Ascending aorta (tissue), 2 donors: ENCODE measurements around the gene GPRC5A. TPM values are rescaled to one million over a fixed set of nuclear protein-coding genes. Genes with fewer than 3 reads are reported as not detected.

ENCODE experiments used
- DNase-seq, 2 donors: peaks; one replicate each; pipeline ENCODE4 v3.0.0-alpha.2; 2019; ENCODE audit warnings: low spot score in 2 of 2
- H3K27ac ChIP-seq, 2 donors: fragments of 200-600 bp; sonication (generic); one replicate each; pipeline ENCODE4 v1.5.1; 2016 to 2017; ENCODE audit warnings: mild to moderate bottlenecking in 1 of 2
- H3K27me3 ChIP-seq: fragments of 200-600 bp; sonication (generic); one replicate; pipeline ENCODE4 v1.5.1; 2017
- H3K36me3 ChIP-seq, 2 donors: fragments of 200-600 bp; sonication (generic); one replicate each; pipeline ENCODE4 v1.5.1; 2016
- H3K4me1 ChIP-seq, 2 donors: fragments of 200-600 bp; sonication (generic); one replicate each; pipeline ENCODE4 v1.5.1; 2016 to 2017; ENCODE audit warnings: mild to moderate bottlenecking in 1 of 2
- H3K4me3 ChIP-seq, 2 donors: fragments of 200-600 bp; sonication (generic); one replicate each; pipeline ENCODE4 v1.5.1; 2016 to 2017; ENCODE audit warnings: mild to moderate bottlenecking in 1 of 2
- H3K9me3 ChIP-seq, 2 donors: fragments of 200-600 bp; sonication (generic); one replicate each; pipeline ENCODE4 v1.5.1; 2016
- intact Hi-C: fragments of 100-400 bp; cut with DNase I; formaldehyde crosslinking; loops from one replicate; pipeline ENCODE4 v1.15.1; 2023
- total RNA-seq: library from RNA; depleted of rRNA; stranded (reverse); fragments of >200 nt; gene quantifications from one replicate; pipeline ENCODE4 v1.1.0, GENCODE V29; 2016
- TF ChIP-seq, protein P1 (sequence below), 3 experiments: fragments of 200-600 bp in 2 of 3; fragments of 450-650 bp in 1 of 3; sonication (generic) in 2 of 3; IDR thresholded peaks; one replicate each; pipeline ENCODE4 v1.5.1; 2016 to 2019; ENCODE audit warnings: antibody characterized with exemption in 3 of 3, mild to moderate bottlenecking in 1 of 3, moderate library complexity in 1 of 3

Gene GPRC5A
- total RNA-seq, 1 donor from 2014 or later, result 23.8 TPM

DNA sequence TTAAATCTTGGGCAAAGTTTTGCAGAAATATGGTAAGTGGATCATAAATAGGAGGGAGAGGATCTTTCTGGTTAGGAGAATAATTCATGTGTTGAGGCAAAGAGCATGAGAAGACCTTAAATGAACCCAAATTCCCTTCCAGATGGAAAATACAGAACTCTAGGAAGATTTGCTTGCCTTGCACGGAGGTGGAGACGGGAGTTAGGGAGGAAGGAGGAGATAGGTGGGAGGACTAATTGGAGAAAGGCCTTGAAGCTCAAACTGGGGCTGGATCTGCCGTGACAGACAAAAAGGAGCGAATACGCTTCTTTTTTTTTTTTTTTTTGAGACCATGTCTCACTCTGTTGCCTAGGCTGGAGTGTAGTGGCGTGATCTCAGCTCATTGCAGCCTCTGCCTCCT is 5.9 kb downstream of the GPRC5A start:
- H3K27me3 ChIP-seq, result no peaks in the 10 kb centered on the region
- TF ChIP-seq, protein P1, sequence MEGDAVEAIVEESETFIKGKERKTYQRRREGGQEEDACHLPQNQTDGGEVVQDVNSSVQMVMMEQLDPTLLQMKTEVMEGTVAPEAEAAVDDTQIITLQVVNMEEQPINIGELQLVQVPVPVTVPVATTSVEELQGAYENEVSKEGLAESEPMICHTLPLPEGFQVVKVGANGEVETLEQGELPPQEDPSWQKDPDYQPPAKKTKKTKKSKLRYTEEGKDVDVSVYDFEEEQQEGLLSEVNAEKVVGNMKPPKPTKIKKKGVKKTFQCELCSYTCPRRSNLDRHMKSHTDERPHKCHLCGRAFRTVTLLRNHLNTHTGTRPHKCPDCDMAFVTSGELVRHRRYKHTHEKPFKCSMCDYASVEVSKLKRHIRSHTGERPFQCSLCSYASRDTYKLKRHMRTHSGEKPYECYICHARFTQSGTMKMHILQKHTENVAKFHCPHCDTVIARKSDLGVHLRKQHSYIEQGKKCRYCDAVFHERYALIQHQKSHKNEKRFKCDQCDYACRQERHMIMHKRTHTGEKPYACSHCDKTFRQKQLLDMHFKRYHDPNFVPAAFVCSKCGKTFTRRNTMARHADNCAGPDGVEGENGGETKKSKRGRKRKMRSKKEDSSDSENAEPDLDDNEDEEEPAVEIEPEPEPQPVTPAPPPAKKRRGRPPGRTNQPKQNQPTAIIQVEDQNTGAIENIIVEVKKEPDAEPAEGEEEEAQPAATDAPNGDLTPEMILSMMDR (IDR thresholded peaks at IDR 0.05), result no peak
- DNase-seq, result no peak
- H3K4me1 ChIP-seq, result peaks cover 5 to 46% of the 10 kb centered on the region in 2 donors
- peak overlapping the region; percentile 93 to 96 for H3K27ac ChIP-seq
- H3K9me3 ChIP-seq, result no peaks in the 10 kb centered on the region
- no peaks in the 10 kb centered on the region for H3K36me3 ChIP-seq
- intact Hi-C loops, result loop anchor here (5.0 kb wide), 1 partner anchor 170 kb away; no protein-coding TSS in a partner anchor
- H3K4me3 ChIP-seq, result no peak overlapping the region

DNA sequence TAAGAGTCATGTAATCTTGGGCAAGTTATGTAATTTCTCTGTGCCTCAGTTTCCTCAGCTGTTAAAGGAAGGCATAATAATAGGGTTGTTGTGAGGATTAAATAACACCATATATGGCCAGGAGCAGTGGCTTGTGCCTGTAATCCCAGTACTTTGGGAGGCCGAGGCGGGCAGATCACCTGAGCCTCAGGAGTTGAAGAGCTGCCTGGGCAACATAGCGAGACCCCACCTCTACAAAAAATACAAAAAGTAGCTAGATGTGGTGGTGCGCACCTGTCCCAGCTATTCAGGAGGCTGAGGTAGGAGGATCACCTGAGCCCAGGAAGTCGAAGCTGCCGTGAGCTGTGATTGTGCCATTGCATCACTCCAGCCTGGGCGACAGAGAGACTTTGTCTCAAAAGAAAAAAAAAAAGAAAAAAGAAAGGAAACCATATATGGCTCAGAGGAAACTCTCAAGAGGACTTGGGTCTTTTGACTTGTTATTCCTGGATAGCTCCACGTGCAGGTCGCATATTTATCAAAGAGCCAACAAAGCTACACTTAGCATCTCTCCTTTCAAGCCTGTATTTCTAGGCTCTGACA is 6.9 kb downstream of the GPRC5A start:
- H3K36me3 ChIP-seq, result no peaks in the 10 kb centered on the region
- no peaks in the 10 kb centered on the region for H3K9me3 ChIP-seq
- H3K4me1 ChIP-seq, result peaks cover 5 to 50% of the 10 kb centered on the region in 2 donors
- peak overlapping the region; percentile 93 to 96 for H3K27ac ChIP-seq
- intact Hi-C loops, result loop anchor here (5.0 kb wide), 1 partner anchor 171 kb away; no protein-coding TSS in a partner anchor
- TF ChIP-seq, protein P1 (IDR thresholded peaks at IDR 0.05), result no peak
- no peak for DNase-seq
- no peaks in the 10 kb centered on the region for H3K27me3 ChIP-seq
- H3K4me3 ChIP-seq, result peak overlapping the region in 1 of 2 donors; percentile 26

DNA sequence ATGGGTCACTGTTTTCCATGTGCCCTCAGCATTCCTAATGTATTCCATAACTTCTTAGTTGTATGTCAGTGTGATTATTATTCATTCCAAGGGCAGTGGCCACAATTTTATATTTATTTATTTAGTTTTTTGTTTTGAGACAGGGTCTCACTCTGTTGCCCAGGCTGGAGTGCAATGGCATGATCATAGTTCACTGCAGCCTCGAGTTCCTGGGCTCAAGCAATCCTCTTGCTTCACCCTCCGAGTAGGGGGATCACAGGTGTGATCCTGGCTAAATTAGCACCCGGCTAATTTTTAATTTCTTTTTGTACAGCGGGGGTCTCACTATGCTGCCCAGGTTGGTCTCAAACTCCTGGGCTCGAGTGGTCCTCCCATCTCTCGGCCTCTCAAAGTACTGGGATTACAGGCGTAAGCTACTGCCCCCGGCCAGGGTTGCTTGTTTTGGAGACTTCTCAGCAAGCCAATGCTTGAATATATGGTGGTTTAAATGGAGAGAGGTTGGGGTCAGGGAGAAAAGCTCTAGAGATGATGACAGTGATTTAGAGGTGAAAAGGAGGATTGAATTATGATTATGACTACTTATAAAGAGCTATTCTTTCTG is 7.6 kb downstream of the GPRC5A start:
- no peaks in the 10 kb centered on the region for H3K9me3 ChIP-seq
- H3K27ac ChIP-seq, result peak overlapping the region; percentile 93 to 96
- intact Hi-C loops, result loop anchor here (5.0 kb wide), 1 partner anchor 172 kb away; no protein-coding TSS in a partner anchor
- peaks cover 5 to 58% of the 10 kb centered on the region in 2 donors for H3K4me1 ChIP-seq
- DNase-seq, result no peak
- peak overlapping the region in 1 of 2 donors; percentile 26 for H3K4me3 ChIP-seq
- TF ChIP-seq, protein P1 (IDR thresholded peaks at IDR 0.05), result no peak
- no peaks in the 10 kb centered on the region for H3K27me3 ChIP-seq
- no peaks in the 10 kb centered on the region for H3K36me3 ChIP-seq

DNA sequence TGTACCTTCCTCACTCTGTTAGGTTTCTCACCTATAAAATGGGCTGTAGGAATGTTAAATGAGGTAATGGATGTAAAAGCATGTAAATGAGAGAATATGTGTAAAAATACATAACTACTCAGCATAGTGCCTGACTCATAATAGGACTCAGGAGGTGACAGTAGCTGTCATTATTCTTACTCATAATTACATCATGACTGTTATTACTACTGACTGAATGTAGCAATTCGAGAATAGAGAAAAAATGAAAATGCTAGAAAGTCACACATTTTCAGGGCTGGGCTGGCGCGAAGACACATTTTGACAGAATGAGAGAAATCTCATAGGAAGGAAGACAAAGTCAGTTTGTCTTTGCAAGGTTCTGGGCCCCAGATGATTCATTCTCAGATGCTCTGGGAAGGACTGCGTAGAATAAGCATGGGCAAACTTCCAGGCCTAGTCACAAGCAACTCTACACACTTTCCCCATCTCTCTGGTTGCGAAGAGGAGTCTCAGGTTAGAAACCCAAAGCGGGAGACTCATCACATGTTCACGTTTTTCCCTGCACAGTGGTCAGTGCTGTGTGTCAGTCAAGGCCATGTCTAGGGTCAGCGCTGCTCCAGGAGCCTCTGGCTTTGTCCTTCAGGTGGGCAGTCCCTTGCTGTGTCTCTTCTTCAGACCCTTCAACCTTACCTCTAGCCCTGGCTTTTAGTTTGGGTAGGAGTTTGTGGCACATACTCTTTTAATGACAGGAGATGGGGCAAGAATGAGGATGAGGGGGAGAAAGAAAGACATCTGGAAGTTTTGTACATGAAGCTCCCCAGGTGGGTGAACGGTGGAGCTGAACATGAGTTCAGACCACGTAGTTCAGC is 8.4 kb downstream of the GPRC5A start:
- Histone ChIP-seq H3K4me3 (peak overlapping the region in 1 of 2 donors; percentile 23), H3K36me3 (no peaks in the 10 kb centered on the region), H3K27me3 (no peaks in the 10 kb centered on the region), H3K4me1 (peaks cover 5 to 62% of the 10 kb centered on the region in 2 donors), H3K9me3 (no peaks in the 10 kb centered on the region), H3K27ac (peak overlapping the region; percentile 93 to 96)
- no peak for DNase-seq
- TF ChIP-seq, protein P1 (IDR thresholded peaks at IDR 0.05), result no peak
- intact Hi-C loops, result loop anchor here (5.0 to 10.0 kb wide), 3 partner anchors 172 to 1135 kb away; partner anchors contain the start of gene EMP1

DNA sequence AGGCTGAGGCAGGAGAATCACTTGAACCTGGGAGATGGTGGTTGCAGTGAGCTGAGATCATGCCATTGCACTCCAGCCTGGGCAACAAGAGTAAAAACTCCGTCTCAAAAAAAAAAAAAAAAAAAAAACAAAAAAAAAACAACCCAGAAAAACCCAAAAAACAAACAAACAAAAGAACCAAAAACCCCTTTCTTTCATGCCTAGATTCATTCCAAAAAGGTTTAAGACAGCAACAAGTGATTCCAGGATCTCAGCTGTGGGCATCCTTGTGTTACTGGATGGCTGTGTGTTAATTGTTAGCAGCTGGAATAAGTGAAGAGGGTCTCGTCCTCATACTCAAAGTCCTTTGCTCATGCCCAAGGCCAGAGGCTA is 9.4 kb downstream of the GPRC5A start:
- H3K4me1 ChIP-seq, result peaks cover 5 to 64% of the 10 kb centered on the region in 2 donors
- peak overlapping the region; percentile 93 to 96 for H3K27ac ChIP-seq
- no peaks in the 10 kb centered on the region for H3K9me3 ChIP-seq
- intact Hi-C loops, result loop anchor here (5.0 to 10.0 kb wide), 2 partner anchors 297 to 1136 kb away; partner anchors contain the start of gene EMP1
- no peaks in the 10 kb centered on the region for H3K27me3 ChIP-seq
- no peaks in the 10 kb centered on the region for H3K36me3 ChIP-seq
- TF ChIP-seq, protein P1 (IDR thresholded peaks at IDR 0.05), result no peak
- DNase-seq, result no peak
- peak overlapping the region in 1 of 2 donors; percentile 58 for H3K4me3 ChIP-seq
